H1 (cell line): ENCODE measurements around the gene AGAP1. TPM values are rescaled to one million over a fixed set of nuclear protein-coding genes. Genes with fewer than 3 reads are reported as not detected.

ENCODE experiments used
- CTCF ChIA-PET: fragments of 300-600 bp; sonication (Branson Sonifier 250); formaldehyde crosslinking; loops from one replicate; lab custom pipeline; 2021; ENCODE audit not compliant: partially characterized antibody; lab: Charles Lee
- POLR2A ChIA-PET: fragments of 300-600 bp; sonication (Branson Sonifier 250); formaldehyde crosslinking; loops from one replicate; lab custom pipeline; 2021; ENCODE audit warnings: inconsistent platforms; ENCODE audit not compliant: partially characterized antibody; lab: Charles Lee
- DNase-seq, 2 experiments: peaks; one replicate each; pipeline versions ENCODE4 v3.0.0 to v3.0.0-alpha.2; 2010 to 2022; ENCODE audit warnings: low spot score in 2 of 2, low read depth in 1 of 2, mixed read lengths in 1 of 2
- FAIRE-seq: peaks from 2 replicates; lab custom pipeline; 2011; peaks lifted over from hg19 to GRCh38; lab: Jason Lieb, UNC
- H2AFZ ChIP-seq: 2 replicates; pipeline ENCODE4 v1.8.1; 2012; ENCODE audit warnings: low read length, inconsistent platforms
- H2AK5ac ChIP-seq: 2 replicates; pipeline ENCODE4 v1.6.1; 2013; ENCODE audit warnings: low read depth, low read length
- H2BK120ac ChIP-seq: replicated peaks from 2 replicates; pipeline ENCODE3; 2013; ENCODE audit warnings: low read depth, low read length, inconsistent platforms
- H2BK12ac ChIP-seq: 2 replicates; pipeline ENCODE4 v1.6.1; 2013; ENCODE audit warnings: low read depth, low read length
- H2BK15ac ChIP-seq: 2 replicates; pipeline ENCODE4 v1.6.1; 2013; ENCODE audit warnings: low read length
- H2BK20ac ChIP-seq: 2 replicates; pipeline ENCODE4 v1.6.1; 2013; ENCODE audit warnings: low read length
- H2BK5ac ChIP-seq: 2 replicates; pipeline ENCODE4 v1.6.1; 2013; ENCODE audit warnings: low read depth, low read length
- H3K14ac ChIP-seq: 2 replicates; pipeline ENCODE4 v1.6.1; 2013; ENCODE audit warnings: inconsistent platforms; ENCODE audit not compliant: insufficient read length
- H3K18ac ChIP-seq: 2 replicates; pipeline ENCODE4 v1.6.1; 2013; ENCODE audit warnings: low read length; ENCODE audit errors: extremely low read depth
- H3K23ac ChIP-seq: 2 replicates; pipeline ENCODE4 v1.6.1; 2013; ENCODE audit warnings: inconsistent platforms; ENCODE audit not compliant: insufficient read length
- H3K23me2 ChIP-seq: 2 replicates; pipeline ENCODE4 v1.6.1; 2013; ENCODE audit warnings: low read depth, low read length
- H3K27ac ChIP-seq: 2 replicates; pipeline ENCODE4 v1.6.1; 2011; ENCODE audit warnings: low read depth, low read length, inconsistent platforms
- H3K27me3 ChIP-seq, 4 experiments: replicated peaks in 1 of 4; 1 replicate in 1 of 4; 2 replicates in 3 of 4; pipeline versions ENCODE4 v1.6.1 to v1.8.1; 2011 to 2013; ENCODE audit warnings: low read length in 3 of 4, mild to moderate bottlenecking in 3 of 4, inconsistent platforms in 2 of 4, mixed read lengths in 2 of 4, moderate library complexity in 1 of 4; ENCODE audit not compliant: control insufficient read depth in 3 of 4, insufficient read depth in 3 of 4; ENCODE audit errors: extremely low read depth in 1 of 4
- H3K36me3 ChIP-seq, 4 experiments: 2 replicates each; pipeline versions ENCODE4 v1.6.1 to v1.8.1; 2011 to 2013; ENCODE audit warnings: mild to moderate bottlenecking in 4 of 4, low read length in 3 of 4, moderate library complexity in 2 of 4, control low read depth in 1 of 4, inconsistent platforms in 1 of 4; ENCODE audit not compliant: insufficient read depth in 4 of 4, control insufficient read depth in 2 of 4
- H3K4ac ChIP-seq: replicated peaks from 2 replicates; pipeline ENCODE3; 2013; ENCODE audit warnings: low read length, low read depth, mixed read lengths, inconsistent platforms; ENCODE audit not compliant: insufficient read length
- H3K4me1 ChIP-seq, 4 experiments: replicated peaks in 1 of 4; 1 replicate in 1 of 4; 2 replicates in 3 of 4; pipeline versions ENCODE4 v1.6.1 to v1.8.1; 2011 to 2013; ENCODE audit warnings: low read length in 3 of 4, inconsistent platforms in 2 of 4, mixed read lengths in 1 of 4; ENCODE audit not compliant: insufficient read depth in 4 of 4, control insufficient read depth in 3 of 4
- H3K4me2 ChIP-seq, 2 experiments: 2 replicates each; pipeline versions ENCODE4 v1.6.1 to v1.8.1; 2011 to 2013; ENCODE audit warnings: low read depth in 2 of 2, low read length in 2 of 2, control low read depth in 1 of 2, inconsistent platforms in 1 of 2, mild to moderate bottlenecking in 1 of 2; ENCODE audit not compliant: insufficient read depth in 1 of 2
- H3K4me3 ChIP-seq, 4 experiments: fragments of 200-600, 300-600 bp in 1 of 4; sonication (generic), shearing (Covaris generic), sonication (Bioruptor Twin) in 1 of 4; 2 replicates each; pipeline versions ENCODE4 v1.5.1 to v1.8.1; 2011 to 2016; ENCODE audit warnings: low read length in 4 of 4, low read depth in 3 of 4, control low read depth in 2 of 4, inconsistent platforms in 2 of 4, mild to moderate bottlenecking in 2 of 4, mixed read lengths in 1 of 4, moderate library complexity in 1 of 4; ENCODE audit not compliant: insufficient read depth in 2 of 4; ENCODE audit errors: extremely low read depth in 1 of 4
- H3K56ac ChIP-seq: replicated peaks from 2 replicates; pipeline ENCODE3; 2013; ENCODE audit warnings: low read depth, mild to moderate bottlenecking, mixed read lengths, low read length, inconsistent platforms; ENCODE audit not compliant: insufficient read length
- H3K79me1 ChIP-seq: 2 replicates; pipeline ENCODE4 v1.6.1; 2013; ENCODE audit warnings: low read depth, low read length, control low read depth
- H3K79me2 ChIP-seq, 2 experiments: 2 replicates each; pipeline versions ENCODE4 v1.6.1 to v1.8.1; 2012 to 2013; ENCODE audit warnings: low read length in 2 of 2, mild to moderate bottlenecking in 2 of 2, inconsistent platforms in 1 of 2; ENCODE audit not compliant: insufficient read depth in 2 of 2, control insufficient read depth in 1 of 2
- H3K9ac ChIP-seq, 4 experiments: replicated peaks in 1 of 4; 1 replicate in 1 of 4; 2 replicates in 3 of 4; pipeline versions ENCODE4 v1.6.1 to v1.8.1; 2011 to 2013; ENCODE audit warnings: low read depth in 3 of 4, low read length in 3 of 4, control low read depth in 2 of 4, mild to moderate bottlenecking in 2 of 4, moderate library complexity in 2 of 4, inconsistent platforms in 1 of 4; ENCODE audit errors: extremely low read depth in 1 of 4
- H3K9me3 ChIP-seq, 2 experiments: 2 replicates each; pipeline versions ENCODE4 v1.6.1 to v1.8.1; 2012 to 2013; ENCODE audit warnings: mild to moderate bottlenecking in 2 of 2, moderate library complexity in 2 of 2, control low read depth in 1 of 2, inconsistent platforms in 1 of 2, low read depth in 1 of 2, low read length in 1 of 2, mixed read lengths in 1 of 2; ENCODE audit not compliant: insufficient read depth in 2 of 2
- H4K20me1 ChIP-seq, 2 experiments: replicated peaks in 1 of 2; 2 replicates each; pipeline versions ENCODE3 to v1.8.1; 2011 to 2013; ENCODE audit warnings: inconsistent platforms in 2 of 2, low read length in 2 of 2, mild to moderate bottlenecking in 1 of 2; ENCODE audit not compliant: insufficient read depth in 2 of 2, control insufficient read depth in 1 of 2
- H4K5ac ChIP-seq: 2 replicates; pipeline ENCODE4 v1.6.1; 2013; ENCODE audit warnings: low read length, low read depth, mixed read lengths, inconsistent platforms; ENCODE audit not compliant: insufficient read length
- H4K8ac ChIP-seq: 2 replicates; pipeline ENCODE4 v1.8.0; 2013; ENCODE audit warnings: mild to moderate bottlenecking, moderate library complexity, low read length, inconsistent platforms; ENCODE audit not compliant: insufficient read depth; ENCODE audit errors: extremely low read depth
- H4K91ac ChIP-seq: replicated peaks from 2 replicates; pipeline ENCODE3; 2013; ENCODE audit warnings: low read length, mixed read lengths, inconsistent platforms; ENCODE audit not compliant: insufficient read length
- ATF3 ChIP-seq: IDR thresholded peaks from 2 replicates; pipeline ENCODE4 v1.6.1; 2011; ENCODE audit warnings: low read depth, mild to moderate bottlenecking, low read length; ENCODE audit not compliant: insufficient read depth
- CHD2 ChIP-seq: IDR thresholded peaks from 2 replicates; pipeline ENCODE4 v1.6.1; 2012; ENCODE audit warnings: low read length, improper control_type of control experiment
- CREB1 ChIP-seq: IDR thresholded peaks from 2 replicates; pipeline ENCODE4 v1.6.1; 2012; ENCODE audit warnings: inconsistent platforms
- HDAC2 ChIP-seq, 2 experiments: fragments of 300-600 bp in 1 of 2; sonication (generic) in 1 of 2; IDR thresholded peaks; 2 replicates each; pipeline ENCODE4 v1.6.1; 2011 to 2012; ENCODE audit warnings: low read depth in 2 of 2, low read length in 2 of 2, mild to moderate bottlenecking in 2 of 2, moderate library complexity in 2 of 2, borderline replicate concordance in 1 of 2, inconsistent platforms in 1 of 2
- JUND ChIP-seq: IDR thresholded peaks from 2 replicates; pipeline ENCODE4 v1.6.1; 2011; ENCODE audit warnings: mild to moderate bottlenecking, improper control_type of control experiment, low read length
- KDM5A ChIP-seq: fragments of 200-600 bp; IDR thresholded peaks from 2 replicates; pipeline ENCODE4 v1.7.1; 2012; ENCODE audit warnings: mild to moderate bottlenecking, low read length, inconsistent platforms, mixed read lengths
- RNF2 ChIP-seq: fragments of 200-900, 300-1000 bp; sonication (generic); IDR thresholded peaks from 2 replicates; pipeline ENCODE4 v1.7.1; 2016; ENCODE audit warnings: borderline replicate concordance, low read depth, mild to moderate bottlenecking, antibody characterized with exemption, low read length; ENCODE audit not compliant: poor library complexity, severe bottlenecking; ENCODE audit errors: missing control alignments
- SAP30 ChIP-seq: fragments of 300-600 bp; sonication (generic); IDR thresholded peaks from 2 replicates; pipeline ENCODE4 v1.7.1; 2012; ENCODE audit warnings: low read length, moderate library complexity, mild to moderate bottlenecking, inconsistent platforms; ENCODE audit not compliant: insufficient read depth, insufficient replicate concordance
- TAF7 ChIP-seq: optimal IDR thresholded peaks from 2 replicates; pipeline ENCODE3; 2011; ENCODE audit warnings: low read depth, mild to moderate bottlenecking, inconsistent platforms, low read length, moderate library complexity, borderline replicate concordance
- YY1 ChIP-seq: IDR thresholded peaks from 2 replicates; pipeline ENCODE4 v1.6.1; 2011; ENCODE audit warnings: low read depth, mild to moderate bottlenecking, low read length
- ZNF274 ChIP-seq: IDR thresholded peaks from 2 replicates; pipeline ENCODE4 v1.7.0; 2012; ENCODE audit warnings: low read length, borderline replicate concordance; ENCODE audit errors: extremely low read depth
- WGBS, 2 experiments: shearing (Covaris generic) in 1 of 2; methylation state at CpG; one replicate each; pipeline versions ENCODE4 v1.1.6 to v1.1.7; 2013 to 2015; ENCODE audit warnings: low lambda C conversion rate in 2 of 2, mixed read lengths in 2 of 2, inconsistent platforms in 1 of 2, low coverage in 1 of 2, missing lambda C conversion rate in 1 of 2; ENCODE audit not compliant: insufficient replicate concordance in 2 of 2, insufficient coverage in 1 of 2, insufficient read length in 1 of 2; ENCODE audit errors: extremely low coverage in 1 of 2, missing lambda C conversion rate in 1 of 2; 5-methylcytosine and 5-hydroxymethylcytosine counted together
- polyA plus RNA-seq, 7 experiments: library from polyadenylated mRNA; depleted of rRNA in 3 of 7; stranded (reverse) in 5 of 7; unstranded in 2 of 7; fragments of >200 nt in 5 of 7; fragments of 200-250 nt in 2 of 7; gene quantifications; 1 replicate in 5 of 7; 2 replicates in 1 of 7; 4 replicates in 1 of 7; pipeline versions ENCODE4 v1.2.1 to v1.2.3, GENCODE V29; 2011 to 2013; ENCODE audit warnings: missing spikeins in 2 of 7, mixed read lengths in 2 of 7
- total RNA-seq: library from RNA; stranded (reverse); fragmentation: NEBNext Ultra II Directional; extraction: Animal tissue kit (Norgen Biotek cat#: 25700); gene quantifications from 2 replicates; pipeline ENCODE4 v1.2.1, GENCODE V29; 2021

Gene AGAP1
- total and polyA plus RNA-seq, 2 of the 8 experiments (the other 6 are each of a cell fraction or from before 2014, with no cell fraction given): 18.1 to 39.4 TPM

DNA sequence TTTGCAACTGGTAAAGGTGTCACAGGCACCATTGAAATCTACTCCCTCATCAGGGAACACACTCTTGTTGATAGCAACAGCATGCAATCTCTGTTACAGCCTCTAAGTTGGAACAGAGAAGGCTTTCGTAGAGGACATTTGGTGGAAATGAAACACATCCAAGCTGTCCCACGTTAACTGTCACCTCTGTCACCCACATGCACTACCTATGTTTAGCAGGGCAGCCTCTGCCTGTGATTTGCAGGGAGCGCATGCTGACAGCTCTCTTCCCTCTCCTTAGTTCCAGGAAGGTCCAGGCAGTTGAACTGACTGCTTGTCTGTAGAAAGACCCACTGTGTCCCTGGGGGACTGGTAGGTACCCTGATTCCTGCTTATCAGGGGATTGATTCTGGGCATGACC lies 367.5 kb downstream of the AGAP1 start:
- no peak overlapping the region for H3K4me2 ChIP-seq
- POLR2A ChIA-PET: no interaction called here
- DNase-seq (no peak), FAIRE-seq (no peak)
- H3K23me2 ChIP-seq: no peaks in the 10 kb centered on the region
- no peak overlapping the region for H3K9ac ChIP-seq
- no peak overlapping the region for H2BK15ac ChIP-seq
- H3K4me1 ChIP-seq: peaks cover 0 to 18% (median 5%) of the 10 kb centered on the region in 4 experiments; a peak in 6 of 7 replicates
- no peak for TF ChIP-seq RNF2
- no peak for TF ChIP-seq ATF3
- TF ChIP-seq CHD2: no peak
- TF ChIP-seq KDM5A: no peak
- no peak for TF ChIP-seq SAP30
- no peak for TF ChIP-seq TAF7
- TF ChIP-seq ZNF274: no peak
- TF ChIP-seq JUND: no peak
- no peak for TF ChIP-seq YY1
- TF ChIP-seq HDAC2 (IDR thresholded peaks at IDR 0.05; ENCODE audit: borderline replicate concordance in 1 of 2, low read depth in 2 of 2, low read length in 2 of 2): no peak
- TF ChIP-seq CREB1: no peak
- no peak overlapping the region for H3K18ac ChIP-seq
- no peak overlapping the region for H2BK120ac ChIP-seq
- no peak overlapping the region for H2BK20ac ChIP-seq
- peaks cover 4% of the 10 kb centered on the region; the same call in 1 of the 2 replicates for H3K79me1 ChIP-seq
- no peak overlapping the region for H4K8ac ChIP-seq
- H3K4me3 ChIP-seq: no peak overlapping the region
- no peaks in the 10 kb centered on the region for H3K9me3 ChIP-seq
- no peaks in the 10 kb centered on the region for H3K27me3 ChIP-seq
- no peak overlapping the region for H3K56ac ChIP-seq
- H3K4ac ChIP-seq: no peak overlapping the region
- no peak overlapping the region for H2AFZ ChIP-seq
- peaks cover 0 to 9% of the 10 kb centered on the region in 2 experiments for H4K20me1 ChIP-seq
- no peaks in the 10 kb centered on the region for H3K36me3 ChIP-seq
- H3K79me2 ChIP-seq: no peaks in the 10 kb centered on the region
- no peak overlapping the region for H2BK5ac ChIP-seq
- H3K27ac ChIP-seq: no peak overlapping the region
- CTCF ChIA-PET: no interaction called here
- no peak overlapping the region for H3K23ac ChIP-seq
- H2AK5ac ChIP-seq: no peak overlapping the region
- H4K91ac ChIP-seq: no peak overlapping the region
- WGBS, 2 experiments: 77% methylated on average over 3 of the region's 3 CpGs; no CpG with 5 or more reads in 1 of the 2 experiments
- no peak overlapping the region for H3K14ac ChIP-seq
- no peak overlapping the region for H4K5ac ChIP-seq
- no peak overlapping the region for H2BK12ac ChIP-seq
